Measurements from ENCODE around the gene CHRM1.

Gene CHRM1

GRCh38 chr11:62905296-62905695, 15.9 kb downstream of the CHRM1 start:
- ATAC-seq = no peak
- no peak for DNase-seq

- ATAC-seq (no peak), DNase-seq (no peak)
These were observed 18.2 kb downstream of the CHRM1 start for GRCh38 chr11:62902932-62903331.

GRCh38 chr11:62898027-62898426, 23.1 kb downstream of the CHRM1 start:
- peak; percentile 60 for ATAC-seq
- DNase-seq = no peak

- no peak for DNase-seq
- no peak for ATAC-seq
These were observed 23.9 kb downstream of the CHRM1 start for GRCh38 chr11:62897311-62897710.

- no peak for ATAC-seq
These were observed 25.1 kb downstream of the CHRM1 start for GRCh38 chr11:62896049-62896448.

GRCh38 chr11:62895501-62895900, 25.7 kb downstream of the CHRM1 start:
- ATAC-seq (no peak), DNase-seq (no peak)

More at GRCh38 chr11:62896049-62896448, 25.1 kb downstream of the CHRM1 start:
- DNase-seq = no peak

GRCh38 chr11:62892077-62892922, 28.9 kb downstream of the CHRM1 start:
- DNase-seq = no peak
- peak; percentile 56 for ATAC-seq

- peak; percentile 32 for ATAC-seq
- DNase-seq = no peak
These were observed 31.4 kb downstream of the CHRM1 start for GRCh38 chr11:62889484-62890437.

- no peak for DNase-seq
- no peak for ATAC-seq
These were observed 32.1 kb downstream of the CHRM1 start for GRCh38 chr11:62889126-62889483.

GRCh38 chr11:62888406-62888805, 32.8 kb downstream of the CHRM1 start:
- DNase-seq (no peak), ATAC-seq (no peak)

GRCh38 chr11:62885137-62885750, 35.9 kb downstream of the CHRM1 start:
- ATAC-seq (no peak), DNase-seq (no peak)

GRCh38 chr11:62883673-62884072, 37.5 kb downstream of the CHRM1 start:
- DNase-seq = no peak
- no peak for ATAC-seq

- ATAC-seq (no peak), DNase-seq (no peak)
These were observed 38.2 kb downstream of the CHRM1 start for GRCh38 chr11:62882788-62883501.

- ATAC-seq = no peak
- no peak for DNase-seq
These were observed 38.8 kb downstream of the CHRM1 start for GRCh38 chr11:62882431-62882749.

GRCh38 chr11:62881579-62882430, 39.4 kb downstream of the CHRM1 start:
- DNase-seq = peak; percentile 95
- peak; percentile 69 for ATAC-seq

GRCh38 chr11:62880803-62881578, 40.2 kb downstream of the CHRM1 start, which contains the start of gene SLC3A2:
TSS of gene SLC3A2 (plus strand) at chr11:62880896. CDS start at chr11:62881024, 128 bp downstream.
- DNase-seq (peak; percentile 89), ATAC-seq (peak; percentile 81)

GRCh38 chr11:62880231-62880802, 40.8 kb downstream of the CHRM1 start:
- peak; percentile 60 for DNase-seq
- peak; percentile 37 for ATAC-seq

GRCh38 chr11:62879235-62879978, 41.8 kb downstream of the CHRM1 start:
- no peak for ATAC-seq
- no peak for DNase-seq

GRCh38 chr11:62876712-62877111, 44.5 kb downstream of the CHRM1 start:
- ATAC-seq (no peak), DNase-seq (no peak)

Measured in stimulated activated naive CD8-positive, alpha-beta T cell treated with anti-CD3 and anti-CD28 coated beads, Interleukin-15, Interleukin-2, amounts not matched to agents 100 U/mL and 50 U/mL, for 24 hours (primary cell).